Transverse colon (tissue), 4 donors: Measurements from ENCODE around the gene ACSS1.

ENCODE experiments used
- CTCF ChIP-seq, 5 experiments: fragments of 200-600 bp in 3 of 5; fragments of 450-650 bp in 2 of 5; sonication (generic) in 3 of 5; IDR thresholded peaks; 1 replicate in 2 of 5; 2 replicates in 3 of 5; pipeline ENCODE4 v1.5.1; 2016 to 2017; ENCODE audit warnings: antibody characterized with exemption in 5 of 5, inconsistent platforms in 3 of 5, mild to moderate bottlenecking in 2 of 5, moderate library complexity in 1 of 5
- POLR2A ChIP-seq: fragments of 450-650 bp; IDR thresholded peaks from one replicate; pipeline ENCODE4 v1.6.1; 2016; ENCODE audit warnings: antibody characterized with exemption, mild to moderate bottlenecking, moderate library complexity
- POLR2AphosphoS5 ChIP-seq, 3 donors: sonication (generic); formaldehyde crosslinking; IDR thresholded peaks; one replicate each; pipeline ENCODE4 v1.6.1; 2016; ENCODE audit warnings: antibody characterized with exemption in 3 of 3

GRCh38 chr20:25045343-25045712, 12.6 kb downstream of the ACSS1 start:
- TF ChIP-seq CTCF (IDR thresholded peaks at IDR 0.05) (no peak), POLR2A (no peak), POLR2AphosphoS5 (IDR thresholded peaks at IDR 0.05) (no peak)
